Embryonic facial prominence (tissue), 1 donor: ENCODE results near the gene GSDME.
"Not testable (repeated sequence)": the region's sequence is repeated elsewhere in the genome, so short reads cannot be mapped to it uniquely, and the experiment has no call there.

ENCODE experiments used
- DNase-seq: peaks from one replicate; pipeline ENCODE4 v3.0.0-alpha.2; 2016; ENCODE audit errors: extremely low spot score

The GSDME gene

GRCh38 chr7:24741679-24742505 is 15.4 kb downstream of the GSDME start:
- DNase-seq = no peak

- no peak for DNase-seq
These were observed 16.4 kb downstream of the GSDME start for GRCh38 chr7:24740871-24741270.

- no peak for DNase-seq
These were observed 18.0 kb downstream of the GSDME start for GRCh38 chr7:24739306-24739705.

- DNase-seq = no peak
These were observed 18.7 kb downstream of the GSDME start for GRCh38 chr7:24738577-24738976.

GRCh38 chr7:24737281-24737680 is 20.0 kb downstream of the GSDME start:
- DNase-seq = no peak

GRCh38 chr7:24735594-24735993 is 21.7 kb downstream of the GSDME start:
- DNase-seq = not testable (repeated sequence)

- DNase-seq = no peak
These were observed 23.0 kb downstream of the GSDME start for GRCh38 chr7:24734306-24734705.

- no peak for DNase-seq
These were observed 23.7 kb downstream of the GSDME start for GRCh38 chr7:24733414-24734060.

GRCh38 chr7:24732646-24733413 is 24.4 kb downstream of the GSDME start:
- no peak for DNase-seq

- DNase-seq = no peak
These were observed 26.0 kb downstream of the GSDME start for GRCh38 chr7:24731313-24731712.

GRCh38 chr7:24730018-24730369 is 27.3 kb downstream of the GSDME start:
- DNase-seq = no peak

- DNase-seq = no peak
These were observed 27.8 kb downstream of the GSDME start for GRCh38 chr7:24729365-24730017.

GRCh38 chr7:24728503-24729364 is 28.5 kb downstream of the GSDME start:
- DNase-seq = no peak

- no peak for DNase-seq
These were observed 29.2 kb downstream of the GSDME start for GRCh38 chr7:24728121-24728500.

- DNase-seq = no peak
These were observed 29.8 kb downstream of the GSDME start for GRCh38 chr7:24727154-24728120.

GRCh38 chr7:24725554-24726241 is 31.6 kb downstream of the GSDME start:
- DNase-seq = no peak

GRCh38 chr7:24724451-24725190 is 32.6 kb downstream of the GSDME start:
- no peak for DNase-seq

GRCh38 chr7:24723178-24723530 is 34.1 kb downstream of the GSDME start:
- no peak for DNase-seq
